ENCODE results near the gene NRP2.

NRP2 gene

GRCh38 chr2:205730701-205731582 lies 48.6 kb downstream of the NRP2 start:
- no peak for DNase-seq (ENCODE audit: low spot score)

DNA sequence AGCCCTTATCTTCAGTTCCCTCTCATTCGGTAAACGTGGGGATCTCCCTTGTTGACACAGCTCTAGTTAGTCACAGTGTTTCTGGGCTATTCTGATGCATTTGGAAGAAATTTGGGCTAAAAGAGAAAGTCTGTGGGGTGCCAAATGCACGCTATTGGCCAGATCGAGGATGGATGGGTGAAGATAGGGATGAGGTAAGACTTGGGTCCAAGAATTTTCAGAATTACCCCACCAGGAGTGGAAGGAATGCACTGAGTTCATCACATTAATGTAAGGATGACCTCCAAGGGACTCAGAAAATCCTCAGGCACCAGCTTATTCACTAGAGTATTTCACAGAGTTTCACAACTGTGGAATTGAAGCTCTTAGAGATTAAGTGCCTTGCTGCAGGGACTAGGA lies 49.3 kb downstream of the NRP2 start:
- DNase-seq (ENCODE audit: low spot score): no peak

- DNase-seq (ENCODE audit: low spot score): no peak
These were observed 50.0 kb downstream of the NRP2 start for GRCh38 chr2:205732314-205732713.

GRCh38 chr2:205733082-205733481 lies 50.8 kb downstream of the NRP2 start:
- no peak for DNase-seq (ENCODE audit: low spot score)

DNA sequence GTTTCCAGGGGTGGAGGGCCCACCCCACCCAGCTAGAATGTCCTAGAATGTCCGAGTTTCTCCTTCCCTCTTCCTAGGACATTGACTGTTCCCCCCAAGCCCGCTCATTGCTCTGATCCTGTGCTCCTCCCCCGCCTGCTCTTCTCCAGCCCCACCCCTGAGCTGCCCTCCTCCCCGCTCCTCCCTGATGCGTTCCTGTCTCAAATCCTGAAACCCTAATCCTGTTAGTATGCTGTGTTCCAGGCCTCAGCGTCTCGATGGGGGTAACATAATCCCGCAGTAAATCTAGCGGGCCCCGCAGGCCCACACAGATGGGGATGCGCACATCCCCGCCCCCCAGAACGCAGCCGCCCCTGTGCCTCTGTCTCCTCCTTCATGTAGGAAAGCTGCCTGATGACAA lies 51.3 kb downstream of the NRP2 start:
- no peak for DNase-seq (ENCODE audit: low spot score)

GRCh38 chr2:205734436-205735037 lies 52.2 kb downstream of the NRP2 start:
- DNase-seq (ENCODE audit: low spot score): no peak

DNA sequence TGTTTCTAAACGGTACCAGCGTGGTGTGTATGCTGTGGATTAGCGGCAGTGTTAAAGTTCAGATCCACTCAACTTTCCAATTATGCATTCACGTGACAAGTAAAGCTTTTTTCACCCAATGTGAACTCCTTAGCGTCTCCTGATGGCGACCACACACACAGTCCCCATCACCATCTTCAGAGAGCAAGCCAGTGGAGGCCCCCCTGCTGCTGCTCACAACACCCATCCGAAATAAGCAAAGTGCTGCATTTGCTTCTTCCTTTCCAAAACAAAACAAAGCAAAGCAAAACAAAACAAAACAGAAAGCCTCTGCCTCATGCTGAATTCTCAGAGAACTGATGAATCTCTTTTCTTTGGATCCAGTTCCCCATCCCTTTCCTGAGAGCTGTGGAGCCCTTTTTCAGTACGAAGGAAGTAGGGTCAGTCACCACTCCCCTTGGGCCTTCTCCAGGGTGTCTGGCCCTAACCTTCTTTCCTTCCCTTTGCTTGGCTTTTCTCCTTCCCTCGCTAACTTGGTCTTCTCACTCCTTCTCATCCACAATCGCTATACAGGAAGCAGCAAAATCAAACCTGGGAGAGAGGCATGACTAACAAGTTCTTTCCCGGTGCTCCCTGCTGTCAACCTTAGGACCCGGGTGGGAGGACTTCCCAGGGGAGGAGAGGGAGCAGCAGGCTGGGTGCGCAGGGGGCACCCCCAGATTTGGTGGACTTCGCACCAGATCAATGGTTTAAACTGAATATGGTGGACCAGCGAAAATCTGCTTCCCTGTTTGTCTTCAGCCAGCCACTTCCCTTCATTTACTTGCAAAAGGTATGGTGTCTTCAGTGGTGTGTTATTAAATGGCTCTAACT lies 56.0 kb downstream of the NRP2 start:
- no peak for DNase-seq (ENCODE audit: low spot score)

DNA sequence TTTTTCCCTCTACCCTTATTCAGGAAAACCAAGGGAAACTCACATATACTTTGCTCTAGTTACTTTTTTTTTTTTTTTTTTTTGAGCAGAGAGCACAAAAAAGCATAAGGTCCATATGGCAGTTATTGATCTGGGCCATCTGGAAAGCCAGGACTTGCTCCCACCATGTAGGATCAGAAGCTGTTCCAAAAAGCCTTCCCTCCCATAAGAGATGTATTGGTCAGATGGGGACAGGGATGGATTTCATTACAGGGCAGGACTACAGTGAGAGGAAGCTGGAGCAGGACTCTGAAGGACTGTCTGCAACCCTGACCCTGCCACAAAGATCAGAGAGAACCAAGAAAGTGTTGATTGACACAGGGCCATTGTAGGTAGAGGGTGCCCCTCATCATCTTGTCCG lies 57.3 kb downstream of the NRP2 start:
- DNase-seq (ENCODE audit: low spot score): no peak

GRCh38 chr2:205740381-205740780 lies 58.1 kb downstream of the NRP2 start:
- no peak for DNase-seq (ENCODE audit: low spot score)

GRCh38 chr2:205741256-205741978 lies 59.1 kb downstream of the NRP2 start:
- DNase-seq (ENCODE audit: low spot score): no peak

DNA sequence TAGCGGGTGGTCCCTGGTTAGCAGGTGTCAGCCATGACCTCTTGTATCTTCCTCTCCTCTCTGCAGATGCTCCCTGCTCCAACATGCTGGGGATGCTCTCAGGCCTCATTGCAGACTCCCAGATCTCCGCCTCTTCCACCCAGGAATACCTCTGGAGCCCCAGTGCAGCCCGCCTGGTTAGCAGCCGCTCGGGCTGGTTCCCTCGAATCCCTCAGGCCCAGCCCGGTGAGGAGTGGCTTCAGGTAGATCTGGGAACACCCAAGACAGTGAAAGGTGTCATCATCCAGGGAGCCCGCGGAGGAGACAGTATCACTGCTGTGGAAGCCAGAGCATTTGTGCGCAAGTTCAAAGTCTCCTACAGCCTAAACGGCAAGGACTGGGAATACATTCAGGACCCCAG lies 60.8 kb downstream of the NRP2 start:
- no peak for DNase-seq (ENCODE audit: low spot score)

GRCh38 chr2:205744074-205744591 lies 61.8 kb downstream of the NRP2 start:
- DNase-seq (ENCODE audit: low spot score): no peak

GRCh38 chr2:205745661-205746419 lies 63.5 kb downstream of the NRP2 start:
- no peak for DNase-seq (ENCODE audit: low spot score)

DNA sequence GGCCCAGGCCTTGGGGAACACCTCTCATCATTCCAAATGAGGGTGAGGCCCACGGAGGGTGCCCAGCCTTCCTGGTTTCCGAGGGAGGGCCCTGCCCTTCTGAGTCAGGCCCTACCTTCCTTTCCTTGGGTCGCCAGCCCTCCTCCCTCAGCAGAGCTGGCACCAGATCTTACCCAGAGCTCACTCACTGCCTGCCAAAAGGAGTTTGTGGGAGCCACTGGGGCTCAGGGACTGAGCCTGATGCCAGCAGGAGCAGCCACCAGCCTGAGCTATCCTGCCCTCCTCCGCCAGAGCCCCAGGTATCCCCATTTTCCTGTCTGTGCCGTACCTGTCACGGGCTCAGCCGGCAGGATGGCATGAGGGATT lies 64.1 kb downstream of the NRP2 start:
- no peak for DNase-seq (ENCODE audit: low spot score)

- no peak for DNase-seq (ENCODE audit: low spot score)
These were observed 65.6 kb downstream of the NRP2 start for GRCh38 chr2:205747829-205748386.

DNA sequence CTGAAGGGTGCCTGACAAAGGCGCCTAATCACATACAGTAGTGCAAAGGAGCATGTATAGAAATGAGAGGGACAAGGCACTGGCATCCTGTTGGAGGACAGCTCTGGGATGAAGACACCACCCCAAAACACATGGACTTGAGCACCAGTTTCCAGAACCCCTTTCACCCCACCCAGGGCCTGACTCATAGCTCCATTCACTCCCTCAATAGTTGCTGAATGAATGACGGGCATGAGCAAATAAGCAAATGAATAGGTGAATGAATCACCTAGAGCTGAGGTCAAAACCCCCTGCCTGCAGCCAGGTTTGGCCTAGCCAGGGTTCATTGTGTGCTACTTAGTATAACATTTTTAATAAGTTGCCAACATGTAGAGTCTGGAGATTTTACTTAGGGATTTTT lies 66.3 kb downstream of the NRP2 start:
- DNase-seq (ENCODE audit: low spot score): no peak

GRCh38 chr2:205749078-205749477 lies 66.8 kb downstream of the NRP2 start:
- no peak for DNase-seq (ENCODE audit: low spot score)

DNA sequence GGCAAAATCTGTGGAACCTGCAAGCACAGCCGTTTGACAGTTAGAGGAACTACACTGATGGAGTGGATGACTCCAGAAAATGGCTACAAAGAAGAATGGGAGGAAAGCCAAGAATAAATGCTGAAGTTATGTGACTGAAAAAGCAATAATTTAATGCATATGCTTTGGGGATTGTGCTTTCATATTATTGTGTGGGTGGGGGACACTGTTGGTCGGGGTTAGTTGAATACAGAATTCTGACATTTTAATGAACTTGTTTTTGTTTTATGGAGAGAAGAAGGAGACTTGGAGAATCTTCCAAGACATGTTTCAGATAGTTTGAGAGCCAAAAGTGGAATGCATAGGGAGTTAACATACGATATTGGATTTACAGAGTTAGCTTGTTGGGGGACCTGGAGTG lies 68.5 kb downstream of the NRP2 start:
- DNase-seq (ENCODE audit: low spot score): no peak

- DNase-seq (ENCODE audit: low spot score): no peak
These were observed 69.3 kb downstream of the NRP2 start for GRCh38 chr2:205751569-205752031.

DNA sequence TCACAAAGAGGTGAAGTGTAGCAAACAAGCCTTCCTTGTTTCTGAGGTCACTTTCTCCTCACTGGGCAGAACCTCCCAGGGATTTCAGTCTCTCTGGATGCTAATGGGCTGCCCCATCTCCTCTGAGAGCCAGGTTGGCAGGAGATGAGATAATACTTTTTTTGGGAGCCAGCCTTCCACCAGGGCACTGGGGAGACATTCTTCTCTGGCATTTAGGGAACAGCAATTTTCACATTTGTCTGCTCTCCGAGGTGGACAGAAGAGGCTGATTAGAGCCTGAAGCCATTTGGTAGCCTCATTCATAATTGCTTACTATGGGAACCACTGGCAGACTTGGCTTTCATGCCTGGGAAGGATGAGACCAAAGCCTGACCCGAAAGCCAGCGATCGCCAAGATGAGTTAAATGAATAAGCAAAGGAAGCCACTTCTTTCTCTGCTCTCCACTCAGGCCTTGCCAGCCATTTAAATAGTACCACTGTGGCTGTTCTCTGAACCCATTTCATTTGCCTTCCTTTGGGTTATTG lies 70.1 kb downstream of the NRP2 start:
- no peak for DNase-seq (ENCODE audit: low spot score)

Measured in CD4-positive, alpha-beta T cell treated with Interleukin-15 for 4 hours (primary cell).